CD4-positive, alpha-beta T cell (primary cell): ENCODE data around the gene FFAR2. TPM values are rescaled to one million over a fixed set of nuclear protein-coding genes. Genes with fewer than 3 reads are reported as not detected.

Experiments used
- ATAC-seq: fragments of 200-7000 bp; cut with Tn5 transposase; one replicate; pipeline ENCODE4 v1.10.0; 2022; ENCODE audit warnings: mild to moderate bottlenecking; ENCODE audit not compliant: poor library complexity
- CTCF ChIA-PET: fragments of 350-600 bp; sonication (Branson Sonifier 250); formaldehyde crosslinking; loops from one replicate; lab custom pipeline; 2021; ENCODE audit warnings: antibody characterized with exemption, inconsistent platforms; lab: Charles Lee
- POLR2A ChIA-PET: fragments of 350-600 bp; sonication (Branson Sonifier 250); formaldehyde crosslinking; loops from one replicate; lab custom pipeline; 2021; ENCODE audit warnings: antibody characterized with exemption, inconsistent platforms; lab: Charles Lee
- DNase-seq, 14 experiments: peaks; one replicate each; pipeline ENCODE4 v3.0.0-alpha.2; 2013 to 2020; ENCODE audit warnings: mixed read lengths in 2 of 14
- H3K27ac ChIP-seq, 2 donors: one replicate each; pipeline versions ENCODE4 v1.5.1 to v1.7.0; 2013; ENCODE audit warnings: low read length in 2 of 2, low read depth in 1 of 2, mild to moderate bottlenecking in 1 of 2
- H3K27me3 ChIP-seq, 2 experiments: 1 replicate in 1 of 2; 2 replicates in 1 of 2; pipeline versions ENCODE4 v1.6.1 to v1.7.0; 2013; ENCODE audit warnings: low read length in 2 of 2, control low read depth in 1 of 2, mild to moderate bottlenecking in 1 of 2, moderate library complexity in 1 of 2; ENCODE audit not compliant: insufficient read depth in 2 of 2, control insufficient read depth in 1 of 2
- H3K36me3 ChIP-seq: one replicate; pipeline ENCODE4 v1.6.1; 2013; ENCODE audit warnings: low read length, control low read depth; ENCODE audit not compliant: insufficient read depth
- H3K4me1 ChIP-seq: one replicate; pipeline ENCODE4 v1.6.1; 2013; ENCODE audit warnings: low read length, control low read depth; ENCODE audit not compliant: insufficient read depth
- H3K4me3 ChIP-seq: one replicate; pipeline ENCODE4 v1.5.1; 2013; ENCODE audit warnings: mild to moderate bottlenecking, low read length, moderate library complexity
- H3K9me3 ChIP-seq, 2 experiments: 1 replicate in 1 of 2; 2 replicates in 1 of 2; pipeline versions ENCODE4 v1.6.1 to v1.7.0; 2013; ENCODE audit warnings: low read length in 2 of 2, mild to moderate bottlenecking in 2 of 2, control low read depth in 1 of 2, moderate library complexity in 1 of 2; ENCODE audit not compliant: control insufficient read depth in 1 of 2, insufficient read depth in 1 of 2
- H3K27ac Mint-ChIP-seq: one replicate; pipeline ENCODE4 v1.8.0; 2020; ENCODE audit warnings: mixed read lengths
- H3K27me3 Mint-ChIP-seq: one replicate; pipeline ENCODE4 v1.8.0; 2021; ENCODE audit warnings: mixed read lengths
- H3K36me3 Mint-ChIP-seq: one replicate; pipeline ENCODE4 v1.8.0; 2021; ENCODE audit warnings: low read depth, mixed read lengths
- H3K4me1 Mint-ChIP-seq: one replicate; pipeline ENCODE4 v1.8.0; 2021; ENCODE audit warnings: low read depth, mixed read lengths
- H3K4me3 Mint-ChIP-seq: one replicate; pipeline ENCODE4 v1.8.0; 2020; ENCODE audit warnings: mild to moderate bottlenecking, mixed read lengths
- H3K9me3 Mint-ChIP-seq: one replicate; pipeline ENCODE4 v1.8.0; 2020; ENCODE audit warnings: mixed read lengths
- intact Hi-C, 2 experiments: fragments of 100-400 bp; cut with DNase I in 1 of 2; cut with micrococcal nuclease in 1 of 2; formaldehyde crosslinking; loops; one replicate each; pipeline versions ENCODE4 v1.15.1 to v1.9.0; 2023 to 2025; cut with DNase I, micrococcal nuclease
- total RNA-seq, 174 experiments: library from RNA in 2 of 174; stranded (reverse) in 2 of 174; gene quantifications; one replicate each; pipeline ENCODE4 v1.2.3 and lab custom pipeline; 2021 to 2026
- TF ChIP-seq, protein P1 (sequence below): fragments of 200-600 bp; IDR thresholded peaks from one replicate; pipeline ENCODE4 v1.8.0; 2022; ENCODE audit warnings: antibody characterized with exemption, mild to moderate bottlenecking

FFAR2 gene
- total RNA-seq, 2 experiments from 2014 or later: 0.41 TPM; not detected in 1

DNA sequence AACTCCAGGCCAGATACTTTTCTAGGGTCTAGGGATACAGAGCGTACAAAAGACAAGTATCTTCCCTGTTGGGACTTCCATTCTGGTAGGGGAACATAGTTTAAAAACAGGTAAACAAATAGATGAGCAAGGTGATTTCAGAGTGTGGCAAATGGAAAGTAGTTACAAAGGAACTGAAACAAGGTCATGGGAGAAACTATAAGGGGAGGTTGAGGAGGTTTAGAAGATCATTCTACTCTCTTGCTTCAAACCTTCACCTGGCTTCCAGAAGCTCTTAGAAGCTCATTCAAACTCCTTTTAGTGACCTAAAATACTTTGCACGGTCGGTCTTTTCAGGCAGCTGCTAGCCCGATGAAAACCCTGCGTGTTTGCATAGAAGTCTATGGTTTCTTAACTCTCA lies 9.1 kb downstream of the FFAR2 start:
- no peak for ATAC-seq
- no peak for DNase-seq
- Mint-ChIP-seq H3K27ac (no peak overlapping the region), H3K4me3 (no peak overlapping the region), H3K36me3 (no peaks in the 10 kb centered on the region), H3K9me3 (no peaks in the 10 kb centered on the region), H3K27me3 (no peaks in the 10 kb centered on the region), H3K4me1 (peaks cover 37% of the 10 kb centered on the region)
- no peaks in the 10 kb centered on the region for H3K36me3 ChIP-seq
- H3K4me1 ChIP-seq: peaks cover 41% of the 10 kb centered on the region
- H3K27me3 ChIP-seq: no peaks in the 10 kb centered on the region
- intact Hi-C loops: no loop called here
- no peak overlapping the region for H3K27ac ChIP-seq
- no peak overlapping the region for H3K4me3 ChIP-seq
- TF ChIP-seq, protein P1, sequence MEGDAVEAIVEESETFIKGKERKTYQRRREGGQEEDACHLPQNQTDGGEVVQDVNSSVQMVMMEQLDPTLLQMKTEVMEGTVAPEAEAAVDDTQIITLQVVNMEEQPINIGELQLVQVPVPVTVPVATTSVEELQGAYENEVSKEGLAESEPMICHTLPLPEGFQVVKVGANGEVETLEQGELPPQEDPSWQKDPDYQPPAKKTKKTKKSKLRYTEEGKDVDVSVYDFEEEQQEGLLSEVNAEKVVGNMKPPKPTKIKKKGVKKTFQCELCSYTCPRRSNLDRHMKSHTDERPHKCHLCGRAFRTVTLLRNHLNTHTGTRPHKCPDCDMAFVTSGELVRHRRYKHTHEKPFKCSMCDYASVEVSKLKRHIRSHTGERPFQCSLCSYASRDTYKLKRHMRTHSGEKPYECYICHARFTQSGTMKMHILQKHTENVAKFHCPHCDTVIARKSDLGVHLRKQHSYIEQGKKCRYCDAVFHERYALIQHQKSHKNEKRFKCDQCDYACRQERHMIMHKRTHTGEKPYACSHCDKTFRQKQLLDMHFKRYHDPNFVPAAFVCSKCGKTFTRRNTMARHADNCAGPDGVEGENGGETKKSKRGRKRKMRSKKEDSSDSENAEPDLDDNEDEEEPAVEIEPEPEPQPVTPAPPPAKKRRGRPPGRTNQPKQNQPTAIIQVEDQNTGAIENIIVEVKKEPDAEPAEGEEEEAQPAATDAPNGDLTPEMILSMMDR: no peak
- H3K9me3 ChIP-seq: no peaks in the 10 kb centered on the region
- CTCF ChIA-PET: no interaction called here
- POLR2A ChIA-PET: no interaction called here

DNA sequence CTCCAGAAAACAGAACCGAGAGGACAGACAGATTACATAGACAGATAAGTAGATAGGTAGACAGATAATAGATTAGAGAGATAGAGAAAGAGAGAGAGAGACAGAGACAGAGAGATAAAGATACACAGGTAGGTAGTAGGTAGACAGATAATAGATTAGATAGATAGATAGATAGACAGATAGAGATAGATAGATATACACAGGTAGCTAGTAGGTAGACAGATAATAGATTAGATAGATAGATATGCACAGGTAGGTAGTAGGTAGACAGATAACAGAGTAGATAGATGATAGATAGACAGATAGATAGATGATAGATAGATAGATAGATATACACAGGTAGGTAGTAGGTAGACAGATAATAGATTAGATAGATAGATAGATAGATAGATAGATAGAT lies 10.1 kb downstream of the FFAR2 start:
- DNase-seq (no peak), ATAC-seq (no peak)
- Histone ChIP-seq H3K27me3 (no peaks in the 10 kb centered on the region), H3K4me1 (peaks cover 51% of the 10 kb centered on the region), H3K4me3 (no peak overlapping the region), H3K9me3 (no peaks in the 10 kb centered on the region), H3K36me3 (no peaks in the 10 kb centered on the region), H3K27ac (no peak overlapping the region)
- peaks cover 42% of the 10 kb centered on the region for H3K4me1 Mint-ChIP-seq
- H3K27ac Mint-ChIP-seq: no peak overlapping the region
- H3K9me3 Mint-ChIP-seq: no peaks in the 10 kb centered on the region
- CTCF ChIA-PET: no interaction called here
- POLR2A ChIA-PET: no interaction called here
- intact Hi-C loops: no loop called here
- no peaks in the 10 kb centered on the region for H3K36me3 Mint-ChIP-seq
- H3K27me3 Mint-ChIP-seq: no peaks in the 10 kb centered on the region
- H3K4me3 Mint-ChIP-seq: no peak overlapping the region
- TF ChIP-seq, protein P1: no peak

DNA sequence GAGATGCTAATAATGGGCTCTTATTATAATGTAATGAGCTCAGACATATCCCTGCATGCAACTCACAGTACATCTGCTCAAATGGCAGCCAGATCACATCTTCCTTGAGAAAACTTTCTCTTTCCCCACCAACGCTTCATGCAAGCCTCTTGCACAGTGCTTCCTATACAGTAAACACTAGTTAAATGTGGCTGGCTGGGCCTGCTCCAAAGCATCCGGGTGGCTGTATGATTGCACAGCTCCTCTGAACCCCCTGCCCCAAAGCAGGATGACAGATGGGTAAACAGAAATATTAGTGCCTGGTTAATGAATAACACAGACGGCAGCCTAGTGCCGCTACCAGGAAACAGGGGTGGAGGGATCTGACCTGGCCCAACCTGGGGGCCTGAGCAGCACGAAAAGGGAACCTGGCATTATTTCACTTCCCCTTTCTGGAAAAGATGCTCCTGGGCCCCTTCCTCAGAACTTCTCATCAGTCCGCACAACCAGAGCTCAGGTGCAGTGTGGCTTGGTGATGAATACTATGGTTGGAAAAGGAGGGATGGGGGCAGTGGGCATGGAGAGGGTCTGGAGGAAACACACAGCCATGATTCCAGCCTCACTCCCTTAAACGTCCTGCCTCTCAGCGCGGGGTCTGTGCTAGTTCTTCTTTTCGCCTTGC lies 10.8 kb downstream of the FFAR2 start:
- Histone ChIP-seq H3K27me3 (no peaks in the 10 kb centered on the region), H3K9me3 (no peaks in the 10 kb centered on the region), H3K27ac (no peak overlapping the region), H3K4me1 (peaks cover 58% of the 10 kb centered on the region), H3K4me3 (no peak overlapping the region), H3K36me3 (no peaks in the 10 kb centered on the region)
- no peak for ATAC-seq
- ChIA-PET CTCF (no interaction called here), POLR2A (no interaction called here)
- DNase-seq: peak in 2 of 14 experiments; percentile 38 to 41
- no peaks in the 10 kb centered on the region for H3K9me3 Mint-ChIP-seq
- H3K27ac Mint-ChIP-seq: no peak overlapping the region
- intact Hi-C loops: no loop called here
- H3K36me3 Mint-ChIP-seq: no peaks in the 10 kb centered on the region
- H3K27me3 Mint-ChIP-seq: no peaks in the 10 kb centered on the region
- peaks cover 48% of the 10 kb centered on the region for H3K4me1 Mint-ChIP-seq
- no peak overlapping the region for H3K4me3 Mint-ChIP-seq
- TF ChIP-seq, protein P1: no peak
